HG02763 (cell line): ENCODE measurements around the gene DCAF15.
"Not testable (repeated sequence)": the region's sequence is repeated elsewhere in the genome, so short reads cannot be mapped to it uniquely, and the experiment has no call there.

Experiments used
- ATAC-seq: cut with Tn5 transposase; IDR thresholded peaks from one replicate; pipeline ENCODE4 v1.9.1; 2021; ENCODE audit warnings: mild to moderate bottlenecking, moderate library complexity; ENCODE audit not compliant: unreplicated experiment

DCAF15 gene

DNA sequence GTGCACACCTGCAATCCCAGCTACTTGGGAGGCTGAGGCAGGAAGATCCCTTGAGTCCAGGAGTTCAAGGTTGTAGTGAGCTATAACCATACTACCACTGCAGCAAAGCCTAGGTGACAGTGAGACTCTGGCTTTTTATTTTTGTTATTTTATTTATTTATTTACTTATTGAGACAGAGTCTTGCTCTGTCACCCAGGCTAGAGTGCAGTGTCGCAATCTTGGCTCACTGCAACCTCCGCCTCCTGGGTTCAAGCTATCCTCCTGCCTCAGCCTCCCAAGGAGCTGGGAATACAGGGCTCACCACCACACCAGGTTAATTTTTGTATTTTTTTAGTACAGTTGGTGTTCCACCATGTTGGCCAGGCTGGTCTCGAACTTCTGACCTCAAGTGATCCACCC is 21.2 kb downstream of the DCAF15 start:
- ATAC-seq: not testable (repeated sequence)

DNA sequence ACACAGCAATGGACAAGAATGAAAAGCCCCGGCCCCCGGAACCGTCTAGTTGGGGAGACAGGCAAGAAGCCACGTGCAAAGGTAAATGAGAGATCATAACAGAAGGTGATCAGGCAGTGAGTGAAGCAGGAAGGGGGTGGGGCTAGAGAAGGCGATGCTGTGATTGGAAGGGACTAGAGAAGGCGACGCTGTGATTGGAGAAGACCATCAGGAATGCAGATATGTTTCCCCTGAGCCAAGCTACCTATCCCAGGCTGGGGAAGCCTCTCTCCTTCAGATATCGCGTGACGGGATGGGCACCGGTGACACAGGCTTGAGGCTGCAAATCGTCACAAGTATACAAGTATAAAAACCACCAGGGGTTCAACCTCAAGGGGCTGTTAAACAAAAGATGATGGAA is 21.8 kb downstream of the DCAF15 start:
- ATAC-seq: no peak

DNA sequence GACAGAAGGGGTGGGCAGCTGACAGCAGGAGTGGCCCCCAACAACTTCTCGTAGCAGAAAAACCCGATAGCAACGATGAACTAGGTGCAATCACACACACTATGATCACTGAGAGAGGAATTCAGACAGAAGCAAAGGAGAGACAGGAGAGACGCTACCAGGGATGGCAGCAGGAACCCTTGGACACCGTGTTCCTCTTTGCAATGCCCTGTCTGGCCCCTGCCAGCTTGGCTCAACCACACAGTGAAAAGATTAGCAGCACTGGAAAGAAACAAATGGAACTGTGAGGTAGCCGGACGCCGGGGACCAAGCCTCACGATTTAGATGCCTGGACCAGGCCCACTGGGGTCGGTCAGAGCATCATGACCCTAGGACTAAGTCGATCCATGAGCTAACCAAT is 23.6 kb downstream of the DCAF15 start:
- ATAC-seq: no peak

DNA sequence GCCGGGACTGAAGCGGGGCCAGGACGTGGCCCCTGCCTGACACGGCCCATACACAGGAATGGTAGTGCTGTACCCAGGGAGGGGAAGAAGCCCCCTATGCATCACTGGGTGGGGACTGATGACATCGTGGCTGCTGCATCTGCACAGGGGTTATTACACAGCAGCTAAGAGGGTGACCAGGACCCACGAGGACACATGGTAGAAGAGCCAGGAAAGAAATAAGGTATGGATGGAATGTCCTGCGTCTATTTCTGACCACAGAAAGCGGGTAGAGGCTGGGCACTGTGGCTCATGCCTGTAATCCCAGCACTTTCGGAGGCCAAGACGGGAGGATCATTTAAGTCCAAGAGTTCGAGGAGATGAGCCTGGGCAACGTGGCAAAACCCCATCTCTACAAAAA is 24.1 kb downstream of the DCAF15 start:
- ATAC-seq: no peak

DNA sequence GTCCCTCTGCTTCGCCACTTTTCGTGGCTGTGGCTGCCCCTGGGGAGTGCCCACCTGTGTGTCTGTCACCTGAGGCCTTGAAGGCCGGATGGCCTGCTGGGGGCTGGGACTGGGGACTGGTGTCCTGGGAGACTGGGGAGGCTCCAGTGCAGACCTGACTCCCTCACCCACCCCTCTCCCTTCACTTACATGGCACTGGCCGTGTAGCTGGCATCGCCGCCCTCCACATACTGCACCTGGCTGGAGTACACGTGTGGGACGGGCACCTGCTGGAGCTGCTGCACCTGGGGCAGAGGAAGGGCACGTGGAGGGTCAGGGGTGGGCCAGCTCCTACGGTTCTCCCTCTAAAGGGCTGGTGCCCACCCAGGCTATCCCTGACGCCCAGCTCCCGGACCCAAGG is 25.5 kb downstream of the DCAF15 start:
- no peak for ATAC-seq

DNA sequence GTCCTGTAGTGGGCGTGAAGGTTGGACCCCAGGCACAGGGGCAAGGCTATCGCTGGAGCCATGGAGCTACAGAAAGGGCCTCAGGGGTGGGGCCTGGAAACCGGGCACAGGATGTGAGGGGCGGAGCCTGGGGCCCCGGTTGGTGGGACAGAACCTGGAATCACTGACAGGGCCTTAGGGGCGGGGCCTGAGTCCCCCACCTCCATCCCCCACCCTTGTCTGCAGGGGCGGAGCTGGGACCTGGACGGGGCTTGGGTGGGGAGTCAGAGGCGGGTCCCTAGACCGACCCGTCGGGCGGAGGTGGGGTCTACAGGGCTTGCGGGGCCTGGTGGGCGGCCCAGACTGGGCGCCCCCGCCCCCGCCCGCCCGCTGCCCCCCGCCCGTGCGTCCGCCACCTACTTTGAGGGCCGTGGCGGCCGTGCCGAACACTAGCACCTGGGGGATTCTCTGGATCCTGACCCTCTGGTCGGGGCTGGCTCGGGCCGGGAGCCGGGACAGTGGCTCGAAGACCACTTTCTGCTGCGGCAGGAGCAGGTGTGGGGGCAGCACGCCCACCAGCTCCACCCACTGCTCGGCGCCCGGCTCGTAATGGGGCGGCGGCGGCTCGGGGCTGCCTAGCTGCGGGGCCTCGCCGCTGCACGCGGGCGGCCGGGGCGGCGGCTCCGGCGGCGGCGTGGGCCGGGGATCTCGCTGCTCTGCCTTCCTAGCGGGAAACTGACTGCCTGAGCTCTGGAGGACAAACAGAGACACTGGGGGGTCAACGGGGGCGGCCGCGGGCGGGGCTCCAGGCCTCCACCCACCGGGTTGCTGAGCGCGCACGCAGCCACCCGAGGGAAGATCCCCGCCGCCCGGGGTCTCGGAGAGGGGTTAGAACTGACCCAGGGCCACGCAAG is 26.3 kb downstream of the DCAF15 start:
- no peak for ATAC-seq

DNA sequence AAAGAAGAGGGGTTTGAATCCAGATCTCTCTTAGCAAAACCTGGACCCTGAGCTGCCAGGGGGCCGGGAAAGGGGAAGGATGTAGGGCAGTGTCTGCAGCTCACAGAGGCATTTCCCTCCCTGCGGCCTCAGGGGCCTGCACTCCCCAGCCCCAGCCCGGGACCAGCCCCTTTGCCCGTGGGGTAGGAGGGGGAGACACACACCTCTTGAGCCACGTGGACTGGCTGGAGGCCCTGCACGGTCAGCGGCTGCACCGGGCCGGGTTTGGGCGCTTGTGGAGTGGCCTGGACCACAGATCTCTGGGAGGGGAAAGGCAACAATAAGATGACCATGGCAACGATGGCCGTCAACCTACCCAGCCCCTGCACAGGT is 26.9 kb downstream of the DCAF15 start:
- ATAC-seq: no peak

DNA sequence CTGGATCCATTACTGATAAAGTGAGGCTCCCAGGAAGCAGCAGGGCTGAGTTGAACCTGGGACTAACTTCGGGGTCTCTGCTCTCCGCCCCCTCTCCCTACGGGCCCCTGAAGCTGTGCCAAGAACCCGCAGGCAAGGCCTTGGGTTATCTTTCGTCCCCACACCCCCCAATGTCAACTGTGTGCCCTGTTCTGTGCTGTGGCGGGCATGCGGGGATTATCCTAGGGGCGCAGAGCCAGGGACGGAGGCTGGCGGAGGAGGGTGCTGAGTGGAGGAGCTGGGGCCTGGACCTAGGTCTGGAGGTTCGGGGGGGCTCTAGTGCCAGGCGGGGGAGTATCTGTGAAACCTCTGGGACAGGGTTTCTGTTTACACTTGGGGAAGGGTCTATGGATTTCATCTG is 27.4 kb downstream of the DCAF15 start:
- ATAC-seq: no peak

DNA sequence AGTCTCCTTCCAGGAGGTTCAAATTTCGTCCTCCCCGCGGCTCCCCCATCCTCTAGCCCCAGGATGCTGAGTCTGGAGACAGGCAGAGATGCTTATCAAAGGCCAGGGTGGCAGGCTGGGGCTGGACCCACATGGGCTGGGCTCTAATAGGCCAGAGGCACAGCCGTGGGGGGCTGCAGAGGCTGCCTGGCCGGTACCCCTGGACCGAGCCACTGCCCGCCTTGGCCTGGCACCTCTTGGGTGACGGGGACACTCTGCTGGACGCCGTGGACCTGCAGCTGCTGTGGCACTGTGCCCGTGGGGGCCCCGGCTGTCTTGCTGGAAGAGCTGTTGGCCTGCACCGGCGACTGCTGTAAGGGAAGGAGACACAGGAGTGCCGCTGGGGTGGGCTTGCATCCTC is 28.0 kb downstream of the DCAF15 start:
- no peak for ATAC-seq

DNA sequence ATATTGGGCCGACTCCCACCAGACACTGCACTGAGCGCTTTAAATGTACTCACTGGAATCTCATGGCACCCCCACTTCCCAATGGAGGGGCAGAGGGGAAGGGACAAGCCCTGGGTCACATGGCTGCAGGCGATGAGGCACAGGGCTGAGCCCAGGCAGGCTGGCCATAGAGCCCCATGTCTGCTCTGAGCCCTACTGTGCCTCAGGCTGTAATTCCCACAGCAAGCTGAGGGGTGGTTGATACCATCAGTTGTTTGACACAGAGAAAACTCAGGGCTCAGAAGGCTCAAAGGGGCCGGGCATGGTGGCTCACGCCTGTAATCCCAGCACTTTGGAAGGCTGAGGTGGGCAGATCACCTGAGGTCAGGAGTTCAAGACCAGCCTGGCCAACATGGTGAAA is 28.7 kb downstream of the DCAF15 start:
- ATAC-seq: no peak

DNA sequence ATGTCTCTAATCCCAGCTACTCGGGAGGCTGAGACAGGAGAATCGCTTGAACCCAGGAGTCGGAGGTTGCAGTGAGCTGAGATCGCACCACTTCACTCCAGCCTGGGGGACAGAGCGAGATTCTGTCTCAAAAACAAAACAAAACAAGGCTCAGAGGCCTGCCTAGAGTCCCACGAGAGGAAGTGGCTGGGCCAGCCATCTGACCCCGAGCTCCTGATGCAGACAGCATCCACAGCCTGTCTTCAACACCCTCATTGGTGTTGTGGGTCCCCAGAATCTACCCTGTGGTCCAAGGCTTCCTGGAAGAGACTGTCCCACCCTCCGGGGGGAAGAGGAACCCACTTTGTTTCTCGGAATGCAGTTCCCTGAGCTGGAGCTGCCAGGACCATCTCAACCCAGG is 29.2 kb downstream of the DCAF15 start:
- no peak for ATAC-seq

DNA sequence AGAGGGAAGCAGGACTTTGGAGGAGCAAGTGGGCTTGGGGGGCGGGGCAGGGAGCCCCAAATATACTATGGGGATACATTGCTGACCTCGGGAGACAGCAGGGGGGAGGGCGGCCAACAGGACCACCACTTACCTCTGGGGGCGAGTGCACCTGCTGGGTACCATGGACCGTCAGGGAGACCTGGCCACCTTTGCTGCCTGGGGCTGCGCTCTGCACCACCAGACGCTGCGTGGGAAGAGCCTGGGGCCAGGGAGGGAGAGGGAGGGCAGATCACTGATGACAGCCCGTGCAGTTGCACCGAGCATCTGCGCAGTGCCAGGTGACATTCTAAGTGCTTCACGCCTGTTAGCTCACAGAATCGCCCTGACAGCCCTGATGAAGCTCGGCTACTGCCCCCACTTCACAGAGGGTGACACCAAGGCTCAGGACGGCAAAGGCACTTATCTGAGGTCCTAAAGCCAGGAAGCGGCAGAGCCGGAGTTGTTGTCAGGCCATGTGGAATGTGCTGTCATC is 29.7 kb downstream of the DCAF15 start:
- ATAC-seq: no peak

DNA sequence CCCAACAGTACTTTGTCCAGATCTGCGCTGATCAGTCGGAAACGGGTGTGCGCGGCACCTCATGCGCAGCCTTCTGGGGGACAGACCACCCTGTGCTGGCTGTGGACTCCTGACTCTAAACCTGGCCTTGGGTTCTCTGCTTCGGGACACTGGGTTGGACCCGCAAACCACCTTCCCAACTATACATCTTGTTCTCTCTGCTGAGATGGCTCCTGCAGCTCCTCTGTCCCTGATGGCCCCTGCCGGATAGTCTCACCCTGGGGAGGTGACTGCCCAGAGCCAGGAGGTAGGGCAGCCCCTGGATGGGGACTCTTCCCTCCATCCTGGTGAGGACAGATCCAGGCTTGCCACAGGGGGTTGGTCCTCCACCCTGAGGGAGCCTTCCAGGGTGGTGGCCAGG is 30.5 kb downstream of the DCAF15 start:
- no peak for ATAC-seq

DNA sequence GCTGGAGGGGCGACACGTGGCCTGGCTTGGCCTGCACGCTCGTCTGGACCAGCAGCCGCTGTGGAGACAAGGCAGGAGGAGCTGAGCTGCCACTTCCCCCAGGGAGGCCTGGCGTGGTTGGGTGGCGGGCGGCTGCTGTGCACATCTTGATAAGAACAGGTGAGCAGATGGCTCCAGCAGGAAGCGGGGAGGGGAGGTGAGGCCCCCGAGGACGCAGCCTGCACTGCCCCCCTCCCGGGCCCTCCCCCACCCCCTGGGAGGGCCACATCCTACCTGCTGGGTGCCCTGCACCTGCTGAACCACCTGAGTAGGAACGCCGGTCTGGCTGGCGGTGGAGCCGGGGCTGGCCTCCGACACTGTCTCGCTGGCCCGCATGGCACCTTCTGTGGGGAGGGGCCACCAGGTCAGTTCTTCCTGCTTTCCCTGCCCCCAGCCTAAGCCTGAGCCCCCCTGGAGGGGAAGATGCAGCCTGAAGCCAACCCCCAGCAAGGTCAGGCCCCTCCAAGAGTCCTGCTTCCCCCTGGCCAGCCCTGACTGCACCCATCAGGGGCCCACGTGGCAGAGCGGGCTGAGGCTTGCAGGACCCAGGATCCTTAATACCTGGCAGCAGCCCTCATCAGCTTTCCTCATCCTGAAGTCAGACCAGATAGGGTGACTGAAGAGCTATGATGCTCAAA is 31.0 kb downstream of the DCAF15 start:
- ATAC-seq: no peak

DNA sequence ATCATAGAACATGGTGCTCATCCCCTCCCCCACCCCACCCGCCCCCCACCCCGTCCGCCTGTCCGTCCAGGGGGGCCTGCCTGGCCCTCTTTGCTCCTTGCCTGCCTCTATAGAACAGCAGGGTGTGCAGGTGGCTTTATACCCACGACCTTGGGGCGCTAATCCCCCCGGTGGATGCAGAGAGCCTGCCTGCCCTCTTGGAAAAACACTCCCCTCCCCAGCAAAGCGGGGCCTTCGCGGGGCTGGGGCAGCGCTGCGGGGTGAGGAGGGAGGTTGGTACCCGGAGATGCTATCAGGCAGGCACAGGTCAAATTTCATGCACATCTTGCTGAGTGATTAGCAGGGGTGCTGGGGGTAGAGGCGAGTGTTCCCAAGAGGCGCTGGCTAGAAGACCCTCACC is 31.9 kb downstream of the DCAF15 start:
- ATAC-seq: no peak

DNA sequence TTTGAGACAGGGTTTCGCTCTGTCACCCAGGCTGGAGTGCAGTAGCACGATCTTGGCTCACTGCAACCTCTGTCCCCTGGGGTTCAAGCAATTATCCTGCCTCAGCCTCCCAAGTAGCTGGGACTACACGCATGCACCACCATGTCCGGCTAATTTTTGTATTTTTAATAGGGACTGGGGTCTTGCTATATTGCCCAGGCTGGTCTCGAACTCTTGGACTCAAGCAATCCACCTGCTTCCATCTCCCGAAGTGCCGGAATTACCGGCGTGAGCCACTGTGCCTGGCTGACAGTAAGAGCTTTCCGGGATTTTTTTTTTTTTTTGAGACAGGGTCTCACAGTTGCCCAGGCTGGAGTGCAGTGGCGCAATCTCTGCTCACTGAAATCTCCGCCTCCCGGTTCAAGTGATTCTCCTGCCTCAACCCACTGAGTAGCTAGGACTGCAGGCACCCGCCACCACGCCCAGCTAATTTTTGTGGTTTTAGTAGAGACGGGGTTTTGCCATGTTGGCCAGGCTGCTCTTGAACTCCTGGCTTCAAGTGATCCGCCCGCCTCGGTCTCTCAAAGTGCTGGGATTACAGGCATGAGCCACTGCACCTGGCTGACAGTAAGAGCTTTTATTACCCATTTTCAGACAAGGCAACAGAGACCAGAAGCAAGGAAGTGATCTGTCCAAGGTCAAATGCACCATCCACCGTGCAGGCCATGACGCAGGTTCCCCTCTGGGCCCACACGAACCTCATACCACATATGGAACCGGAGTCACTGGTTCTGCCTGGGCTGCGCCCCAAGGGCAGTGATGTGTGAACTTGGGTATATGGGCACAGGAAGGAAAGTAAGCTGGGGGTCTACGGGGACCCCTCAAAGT is 32.8 kb downstream of the DCAF15 start:
- no peak for ATAC-seq

DNA sequence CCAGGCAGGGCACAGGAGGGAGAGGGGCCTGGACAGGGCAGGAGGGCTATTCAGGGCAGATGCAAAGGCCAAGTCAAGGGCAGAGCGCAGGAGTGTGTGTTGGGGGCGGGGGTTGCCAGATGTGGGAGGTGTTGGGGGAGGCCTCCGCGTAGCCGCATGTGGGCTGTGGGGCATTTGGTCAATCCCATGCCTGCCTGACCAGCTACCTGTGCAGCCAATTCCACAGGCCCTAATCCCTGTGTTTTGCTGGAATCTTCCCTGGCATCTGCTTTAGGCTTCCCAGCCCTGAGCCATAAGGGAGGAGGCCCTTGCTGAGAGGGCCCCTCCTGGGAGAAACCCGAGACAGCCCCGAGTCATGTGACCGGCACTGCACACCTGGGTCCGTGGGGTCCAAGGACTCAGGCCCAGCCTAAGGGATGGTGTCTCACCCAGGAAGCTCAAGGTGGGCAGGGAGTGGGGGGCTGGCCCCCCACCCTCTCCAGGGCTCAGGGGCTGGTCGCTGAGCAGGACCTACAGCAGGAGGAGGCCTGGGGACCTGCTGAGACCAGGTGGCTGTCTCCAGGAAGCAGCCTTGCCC is 33.5 kb downstream of the DCAF15 start:
- peak; percentile 16 for ATAC-seq

DNA sequence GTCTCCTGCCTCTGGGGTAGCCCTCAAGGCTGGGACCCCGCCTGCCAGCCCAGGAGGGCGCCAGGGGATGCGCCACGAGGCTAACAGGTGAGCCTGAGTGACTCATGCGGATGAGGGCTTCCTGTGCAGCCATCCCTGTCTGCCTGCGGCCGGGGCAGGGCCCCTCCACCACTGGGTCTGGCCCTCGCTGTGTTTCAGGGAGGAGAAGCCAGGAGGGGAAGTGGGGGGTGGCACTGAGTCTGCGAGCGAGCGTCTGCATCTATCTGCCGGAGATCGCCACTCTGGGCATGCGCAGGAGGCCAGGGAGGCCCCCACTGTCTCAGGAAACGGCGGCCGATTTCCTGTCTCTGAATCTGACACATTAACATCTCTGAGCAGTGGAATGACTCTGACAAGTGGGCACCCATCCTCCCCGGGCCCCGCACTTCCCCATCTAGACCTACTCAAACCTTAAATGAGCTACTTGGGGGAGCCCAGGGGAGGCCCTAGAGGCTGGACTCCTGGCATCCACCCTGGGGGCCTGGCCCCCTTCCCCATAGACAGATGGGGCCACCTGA is 34.1 kb downstream of the DCAF15 start:
- peak; percentile 79 for ATAC-seq

DNA sequence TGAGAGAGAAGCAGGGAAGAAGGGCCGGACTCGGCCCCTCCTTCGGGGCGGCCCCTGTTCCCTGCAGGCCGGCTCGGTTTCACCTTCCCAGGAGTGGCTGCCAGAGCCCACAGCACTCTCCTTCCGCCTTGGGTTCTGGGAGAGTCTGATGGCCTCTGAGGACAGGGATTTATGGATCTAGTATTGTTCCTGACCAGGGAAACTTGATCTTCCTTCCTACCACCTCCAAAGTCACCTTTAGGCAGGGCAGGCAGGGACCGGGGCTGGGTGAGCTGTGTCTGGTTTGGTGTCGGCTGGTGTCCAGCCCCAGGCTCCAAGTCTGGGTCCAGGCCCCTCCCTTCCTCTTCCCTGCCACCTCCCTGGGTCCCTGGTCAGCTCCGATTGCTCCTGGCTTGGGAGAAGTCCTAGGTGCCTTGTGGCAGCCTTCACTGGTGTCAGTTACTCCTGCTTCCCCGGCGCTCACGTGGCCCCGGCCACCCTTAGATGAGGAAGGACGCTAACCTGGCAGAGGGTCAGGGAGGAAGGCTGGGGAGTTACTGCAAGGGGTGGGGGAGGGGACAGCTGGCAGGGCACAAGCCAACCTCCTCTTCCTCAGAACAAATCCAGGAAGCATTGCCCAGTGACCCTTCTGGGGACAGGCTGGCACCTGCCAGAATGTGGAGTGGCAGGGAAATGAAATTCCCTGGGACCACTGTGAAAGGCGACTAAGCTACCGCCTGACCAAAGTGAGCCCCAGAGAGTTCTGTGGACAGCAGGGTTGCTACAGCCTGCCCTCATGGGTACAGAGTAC is 35.0 kb downstream of the DCAF15 start:
- no peak for ATAC-seq

DNA sequence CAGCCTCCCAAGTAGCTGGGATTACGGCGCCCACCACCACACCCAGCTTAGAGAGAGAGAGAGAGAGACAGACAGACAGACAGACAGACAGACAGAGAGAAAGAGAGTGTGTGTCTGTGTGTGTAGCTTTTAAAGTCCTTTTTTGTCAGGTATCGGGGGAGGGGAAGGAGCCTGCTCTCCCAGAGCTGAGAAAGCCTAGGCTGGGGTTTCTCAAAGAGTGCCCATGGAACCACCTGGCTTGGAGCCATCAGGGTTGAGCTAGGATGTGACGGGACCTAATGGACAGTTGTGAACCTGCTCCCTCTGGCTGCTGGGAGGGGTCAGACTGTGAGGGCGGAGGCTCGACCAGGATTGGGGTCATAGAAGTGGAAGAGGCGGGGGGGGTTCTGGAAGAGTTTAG is 37.2 kb downstream of the DCAF15 start:
- ATAC-seq: no peak
